ENCODE data around the gene FFAR1.

Gene FFAR1

DNA sequence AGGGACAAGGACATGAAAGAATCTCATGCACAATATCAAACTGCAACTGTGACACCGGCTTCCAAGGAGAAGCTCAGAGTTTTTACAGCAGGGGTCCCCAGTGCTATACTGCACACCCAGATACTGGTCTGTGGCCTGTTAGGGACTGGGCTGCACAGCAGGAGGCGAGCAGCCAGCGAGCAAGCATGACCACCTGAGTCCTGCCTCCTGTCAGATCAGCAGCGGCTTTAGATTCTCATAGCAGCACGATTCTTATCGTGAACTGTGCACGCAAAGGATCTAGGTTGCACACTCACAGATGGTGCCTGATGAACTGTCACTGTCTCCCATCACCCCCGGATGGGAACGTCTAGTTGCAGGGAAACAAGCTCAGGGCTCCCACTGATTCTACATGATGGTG, 31.8 kb upstream of the FFAR1 start:
- DNase-seq, result no peak

- DNase-seq, result no peak
These were observed 31.1 kb upstream of the FFAR1 start for GRCh38 chr19:35316560-35316959.

DNA sequence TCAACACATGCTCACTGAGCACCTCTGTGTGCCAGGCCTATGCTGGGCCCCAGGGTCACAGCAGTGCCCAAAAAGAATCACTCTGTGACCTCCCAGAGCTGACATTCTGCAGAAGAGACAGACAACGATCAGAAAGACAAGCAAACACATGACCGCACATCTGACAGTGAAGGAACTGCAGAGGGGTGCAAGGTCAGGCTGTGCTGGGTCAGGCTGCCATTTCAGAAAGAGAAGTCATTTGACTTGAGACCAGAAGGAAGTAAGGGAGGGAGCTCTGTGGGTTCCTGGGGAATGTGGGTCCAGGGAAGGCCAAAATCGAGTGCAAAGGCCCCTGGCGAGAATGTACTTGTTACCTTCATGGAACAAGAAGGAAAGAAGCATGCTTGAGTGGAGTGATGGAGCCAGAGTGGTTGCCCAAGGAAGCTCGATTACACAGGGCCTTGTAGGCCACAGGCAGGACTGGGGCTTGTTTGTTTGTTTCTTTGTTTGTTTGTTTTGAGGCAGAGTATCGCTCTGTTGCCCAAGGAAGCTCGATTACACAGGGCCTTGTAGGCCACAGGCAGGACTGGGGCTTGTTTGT, 30.1 kb upstream of the FFAR1 start:
- no peak for DNase-seq

DNA sequence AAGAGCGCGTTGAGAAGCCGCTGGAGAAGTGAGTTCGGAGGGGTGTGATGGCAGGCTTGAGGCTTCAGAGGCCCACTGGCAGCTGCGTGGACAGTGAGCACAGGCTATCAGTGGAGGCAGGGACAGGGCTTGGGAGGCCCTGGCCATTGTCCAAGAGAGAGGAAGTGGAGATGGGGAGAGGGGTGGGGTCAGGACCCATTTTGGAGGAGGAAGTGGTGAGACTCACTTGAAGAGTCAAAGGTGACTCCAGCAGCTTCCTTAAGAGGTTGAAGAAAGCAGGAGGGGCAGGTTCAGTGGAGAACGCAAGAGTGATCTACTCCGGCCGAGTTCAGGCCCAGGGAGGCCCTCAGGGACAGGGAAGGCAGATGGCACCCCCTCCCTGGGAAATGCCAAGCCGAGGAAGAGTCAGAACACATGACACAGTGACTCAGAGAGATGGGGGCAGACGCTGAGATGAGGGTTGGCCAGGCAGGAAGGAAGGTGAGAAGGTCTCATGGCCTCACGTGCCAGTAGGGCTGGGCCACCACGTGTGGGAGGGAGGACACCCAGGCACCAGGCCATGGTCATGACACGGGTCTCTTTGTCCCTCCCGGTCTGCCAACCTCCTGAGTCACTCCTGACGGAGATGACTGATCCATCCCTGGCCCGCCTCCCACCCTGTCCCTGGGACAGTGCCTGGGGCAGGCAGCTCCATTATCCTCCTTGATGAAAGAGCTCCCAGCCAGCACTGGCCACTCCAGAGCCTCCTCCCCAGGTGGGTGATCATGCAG, 28.8 kb upstream of the FFAR1 start:
- DNase-seq, result no peak

GRCh38 chr19:35320065-35320713, 27.5 kb upstream of the FFAR1 start:
- no peak for DNase-seq

GRCh38 chr19:35321291-35321690, 26.4 kb upstream of the FFAR1 start:
- no peak for DNase-seq

DNA sequence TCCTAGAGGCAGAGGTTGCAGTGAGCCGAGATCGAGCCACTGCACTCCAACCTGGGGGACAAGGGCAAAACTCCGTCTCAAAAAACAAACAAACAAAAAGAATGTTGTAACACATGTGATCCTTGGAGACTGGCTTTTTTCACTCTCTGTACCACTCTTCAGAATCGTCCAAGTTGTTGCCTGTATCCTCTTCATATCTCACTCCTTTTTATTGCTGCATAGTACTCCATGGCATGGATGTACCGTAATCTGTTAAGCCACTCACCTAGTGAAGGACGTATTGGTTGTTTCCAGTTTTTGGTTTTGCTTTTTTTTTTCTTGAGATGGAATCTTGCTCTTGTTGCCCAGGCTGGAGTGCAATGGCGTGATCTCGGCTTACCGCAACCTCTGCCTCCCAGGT, 25.7 kb upstream of the FFAR1 start:
- no peak for DNase-seq

DNA sequence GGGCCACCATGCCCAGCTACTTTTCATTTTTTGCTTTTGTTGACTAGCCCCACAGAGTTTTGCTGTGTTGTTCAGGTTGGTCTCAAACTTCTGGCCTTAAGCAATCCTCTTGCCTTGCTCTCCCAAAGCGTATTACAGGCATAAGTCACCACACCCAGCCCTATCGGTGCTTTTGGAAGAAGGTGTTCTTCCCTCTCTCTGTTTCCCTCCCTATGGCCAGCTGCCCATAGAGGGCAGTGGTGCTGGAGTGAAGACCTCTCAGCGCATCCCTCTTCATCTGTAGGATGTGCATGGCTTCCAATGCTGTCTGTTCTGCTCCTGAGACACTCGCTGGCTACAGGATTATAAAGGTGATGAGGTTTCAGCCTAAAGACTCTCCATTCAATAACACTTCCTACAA, 20.1 kb upstream of the FFAR1 start:
- no peak for DNase-seq

DNA sequence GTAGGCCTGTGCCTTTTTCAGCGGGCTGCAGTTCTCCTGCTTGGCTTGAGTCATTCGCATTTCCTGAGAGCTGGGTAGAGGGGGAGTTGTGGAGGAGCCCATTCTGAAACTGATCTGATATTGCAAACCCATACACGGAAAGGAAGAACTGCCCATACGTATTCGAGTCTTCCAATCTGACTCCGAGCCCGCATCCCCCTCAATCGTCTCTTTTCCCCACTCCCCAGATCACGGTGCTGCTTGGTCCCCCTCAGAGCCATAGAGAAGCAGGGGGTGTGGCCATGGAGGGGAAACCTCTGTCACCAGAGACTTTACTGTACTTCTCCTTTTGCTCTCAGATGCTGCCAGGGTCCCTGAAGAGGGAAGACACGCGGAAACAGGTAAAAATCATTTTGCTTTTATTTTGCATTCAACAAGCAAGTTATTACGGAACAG, 18.8 kb upstream of the FFAR1 start, which contains the start of gene CD22:
Gene CD22, plus strand, starts transcription at position 337 of the 435 bp plus-strand sequence. CDS start 2,854 bp downstream, outside the sequence.
- no peak for DNase-seq

GRCh38 chr19:35329323-35329722, 18.4 kb upstream of the FFAR1 start:
- DNase-seq, result no peak

- DNase-seq, result no peak
These were observed 17.2 kb upstream of the FFAR1 start for GRCh38 chr19:35330475-35330874.

DNA sequence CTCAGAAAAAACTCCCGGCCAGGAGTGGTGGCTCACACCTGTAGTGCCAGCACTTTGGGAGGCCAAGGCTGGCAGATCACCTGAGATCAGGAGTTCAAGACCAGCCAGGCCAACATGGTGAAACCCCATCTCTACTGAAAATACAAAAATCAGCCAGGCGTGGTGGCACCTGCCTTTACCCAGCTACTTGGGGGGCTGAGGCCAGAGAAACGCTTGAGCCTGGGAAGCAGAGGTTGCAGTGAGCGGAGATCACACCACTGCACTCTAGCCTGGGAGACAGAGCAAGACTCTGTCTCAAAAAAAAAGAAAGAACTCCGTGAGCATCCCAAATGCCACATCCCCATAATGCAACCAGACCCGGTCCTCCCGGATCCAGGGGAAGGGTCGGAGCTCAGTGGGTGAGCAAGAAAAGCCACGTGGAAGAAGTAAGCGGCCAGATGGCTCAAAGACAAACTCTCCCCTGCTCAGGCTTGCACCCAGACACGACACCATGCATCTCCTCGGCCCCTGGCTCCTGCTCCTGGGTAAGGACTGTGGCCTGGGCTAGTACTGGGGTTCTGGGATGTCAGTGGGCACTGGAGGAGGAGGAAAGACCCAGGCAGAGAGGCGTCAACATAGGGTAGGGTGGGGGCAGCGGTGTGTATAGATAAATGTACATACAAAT, 16.0 kb upstream of the FFAR1 start:
- no peak for DNase-seq

DNA sequence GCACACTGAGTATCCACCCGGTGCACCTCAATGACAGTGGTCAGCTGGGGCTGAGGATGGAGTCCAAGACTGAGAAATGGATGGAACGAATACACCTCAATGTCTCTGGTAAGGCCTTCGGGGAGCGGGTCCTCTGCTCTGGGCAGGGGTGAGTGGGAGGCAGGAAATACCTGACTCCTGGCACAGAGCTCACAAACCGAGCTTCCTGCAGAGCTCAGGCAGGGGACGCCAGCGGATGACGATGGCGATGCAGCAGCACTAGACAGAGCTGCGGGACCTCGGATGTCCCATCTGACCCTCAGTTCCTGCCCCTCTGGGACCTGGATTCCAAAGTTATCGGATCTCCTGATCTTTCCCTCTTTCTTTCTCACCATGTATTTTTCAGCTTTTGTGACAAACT, 14.9 kb upstream of the FFAR1 start:
- no peak for DNase-seq

GRCh38 chr19:35334144-35334753, 13.5 kb upstream of the FFAR1 start:
- no peak for DNase-seq

DNA sequence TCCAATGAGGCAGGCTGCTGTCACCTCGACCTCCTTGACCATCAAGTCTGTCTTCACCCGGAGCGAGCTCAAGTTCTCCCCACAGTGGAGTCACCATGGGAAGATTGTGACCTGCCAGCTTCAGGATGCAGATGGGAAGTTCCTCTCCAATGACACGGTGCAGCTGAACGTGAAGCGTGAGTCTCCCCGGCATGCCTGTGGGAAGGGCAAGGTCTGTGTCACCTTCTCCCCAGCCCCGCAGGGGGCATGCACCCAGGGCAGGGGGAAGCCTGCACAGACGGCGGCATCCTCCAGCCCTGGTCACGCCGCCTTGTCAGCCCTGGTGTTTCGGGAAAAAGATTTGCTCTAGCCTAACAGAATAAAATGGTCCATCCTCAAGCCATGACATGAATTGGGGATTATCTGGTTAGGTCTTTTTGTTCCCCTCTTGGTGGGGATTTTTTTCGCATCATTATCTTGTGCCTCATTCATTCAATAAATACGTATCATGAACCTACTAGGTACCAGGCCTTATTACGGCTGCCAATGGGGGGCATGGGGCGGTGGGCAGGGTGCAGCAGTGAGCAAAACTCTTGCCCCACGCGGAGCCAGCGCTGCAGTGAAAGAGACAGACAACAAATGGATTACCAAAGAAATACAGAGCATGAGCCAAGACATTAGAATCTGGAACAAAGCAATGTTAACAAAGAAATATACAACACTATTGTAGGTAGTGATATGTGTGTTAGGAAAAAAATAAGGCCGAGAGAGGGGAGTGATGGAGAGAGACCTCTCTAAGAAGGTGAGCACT, 11.3 kb upstream of the FFAR1 start:
- DNase-seq, result no peak

- DNase-seq, result no peak
These were observed 10.4 kb upstream of the FFAR1 start for GRCh38 chr19:35337097-35337983.

GRCh38 chr19:35337984-35338296, 9.8 kb upstream of the FFAR1 start:
- no peak for DNase-seq

GRCh38 chr19:35340431-35340830, 7.3 kb upstream of the FFAR1 start:
- DNase-seq, result no peak

DNA sequence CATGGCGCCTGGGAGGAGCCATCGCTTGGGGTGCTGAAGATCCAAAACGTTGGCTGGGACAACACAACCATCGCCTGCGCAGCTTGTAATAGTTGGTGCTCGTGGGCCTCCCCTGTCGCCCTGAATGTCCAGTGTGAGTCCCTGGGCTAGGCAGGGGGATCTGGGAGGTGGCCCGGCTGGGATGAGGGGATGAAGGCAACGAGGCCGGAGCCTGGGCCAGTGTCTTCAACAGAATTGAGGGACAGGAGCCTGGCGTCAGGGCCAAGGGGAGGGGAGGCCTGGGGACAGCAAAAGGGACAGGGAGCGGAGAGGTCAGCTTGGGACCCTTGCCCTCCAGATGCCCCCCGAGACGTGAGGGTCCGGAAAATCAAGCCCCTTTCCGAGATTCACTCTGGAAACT, 6.7 kb upstream of the FFAR1 start:
- no peak for DNase-seq

- no peak for DNase-seq
These were observed 6.0 kb upstream of the FFAR1 start for GRCh38 chr19:35341565-35342225.

DNA sequence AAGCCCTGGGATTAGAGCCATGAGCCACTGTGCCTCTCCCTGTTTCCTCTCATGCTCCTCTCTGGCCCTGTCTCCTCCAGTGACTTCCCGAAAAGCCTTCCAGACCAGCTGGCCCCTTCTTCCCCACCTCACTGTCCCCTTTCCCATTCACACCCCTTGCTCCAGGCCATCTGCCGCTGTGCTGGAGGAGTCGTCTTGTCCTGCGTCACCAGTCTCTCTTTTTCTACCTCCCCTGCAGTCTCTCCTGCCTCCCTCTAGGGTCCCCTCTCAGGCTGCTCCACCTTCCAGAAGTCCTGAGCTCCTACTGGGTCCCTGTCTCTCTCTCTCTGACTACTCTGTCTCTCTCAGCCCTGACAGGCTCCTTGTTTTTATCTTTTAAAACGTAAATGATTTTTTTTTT, 5.3 kb upstream of the FFAR1 start:
- DNase-seq, result no peak

Data from NCI-H1105 (cell line).